Measurements from ENCODE around the gene HSD11B2. TPM values are rescaled to one million over a fixed set of nuclear protein-coding genes. Genes with fewer than 3 reads are reported as not detected.
A peak's percentile ranks its signal among the peaks of the same experiment; 100 is the strongest.

Gene HSD11B2
- total RNA-seq, 2 experiments from 2014 or later, result not detected

- Histone ChIP-seq H3K27ac (ENCODE audit: low read depth, low read length, poor library complexity, severe bottlenecking) (no peak overlapping the region), H3K79me2 (ENCODE audit: insufficient read depth, low read depth, low read length) (no peaks in the 10 kb centered on the region), H3K9me2 (ENCODE audit: insufficient read depth, low read length) (no peaks in the 10 kb centered on the region), H3K4me3 (ENCODE audit: low read depth, low read length, poor library complexity, severe bottlenecking) (no peak overlapping the region), H2AFZ (ENCODE audit: low read length) (no peak overlapping the region), H4K20me1 (ENCODE audit: insufficient read depth, low read length) (no peaks in the 10 kb centered on the region), H3K9me3 (ENCODE audit: low read length) (no peaks in the 10 kb centered on the region), H3K4me2 (ENCODE audit: low read length) (no peak overlapping the region), H3K4me1 (ENCODE audit: insufficient read depth, low read length, poor library complexity, severe bottlenecking) (no peaks in the 10 kb centered on the region), H3K36me3 (ENCODE audit: insufficient read depth, low read length) (no peaks in the 10 kb centered on the region)
- no TSS peak for BruUV-seq (replicated peaks)
- TF ChIP-seq EZH2phosphoT487 (IDR thresholded peaks at IDR 0.05; ENCODE audit: borderline replicate concordance, low read depth, low read length) (no peak), CTCF (conservative IDR thresholded peaks at IDR 0.05; ENCODE audit: low read length) (no peak)
- CTCF ChIA-PET (ENCODE audit: unreplicated experiment), result interaction anchor here (0.5 to 1.9 kb wide), 3 partner anchors 44 to 166 kb away, joined by 3 to 5 read pairs (median 4); no protein-coding TSS in a partner anchor
- POLR2A ChIA-PET, result no interaction called here
- intact Hi-C loops (cut with micrococcal nuclease; ENCODE audit: unreplicated experiment), result no loop called here
- no peak for DNase-seq (ENCODE audit: low spot score)
Observed at GRCh38 chr16:67426950-67427349, 4.0 kb upstream of the HSD11B2 start.

GRCh38 chr16:67428146-67428731, 2.7 kb upstream of the HSD11B2 start:
- TF ChIP-seq EZH2phosphoT487 (IDR thresholded peaks at IDR 0.05; ENCODE audit: borderline replicate concordance, low read depth, low read length) (no peak), CTCF (conservative IDR thresholded peaks at IDR 0.05; ENCODE audit: low read length) (peak; percentile 79)
- intact Hi-C loops (cut with micrococcal nuclease; ENCODE audit: unreplicated experiment), result loop anchor here (1.0 kb wide), 3 partner anchors 19 to 86 kb away; no protein-coding TSS in a partner anchor

GRCh38 chr16:67429053-67429798, 1.7 kb upstream of the HSD11B2 start:
- CTCF ChIA-PET (ENCODE audit: unreplicated experiment), result no interaction called here

More at GRCh38 chr16:67428146-67428731, 2.7 kb upstream of the HSD11B2 start:
- BruUV-seq (replicated peaks), result no TSS peak
- Histone ChIP-seq H3K36me3 (ENCODE audit: insufficient read depth, low read length) (no peaks in the 10 kb centered on the region), H3K9me2 (ENCODE audit: insufficient read depth, low read length) (no peaks in the 10 kb centered on the region), H2AFZ (ENCODE audit: low read length) (no peak overlapping the region), H3K79me2 (ENCODE audit: insufficient read depth, low read depth, low read length) (no peaks in the 10 kb centered on the region), H3K4me3 (ENCODE audit: low read depth, low read length, poor library complexity, severe bottlenecking) (no peak overlapping the region), H4K20me1 (ENCODE audit: insufficient read depth, low read length) (no peaks in the 10 kb centered on the region), H3K9me3 (ENCODE audit: low read length) (no peaks in the 10 kb centered on the region), H3K4me1 (ENCODE audit: insufficient read depth, low read length, poor library complexity, severe bottlenecking) (no peaks in the 10 kb centered on the region), H3K4me2 (ENCODE audit: low read length) (no peak overlapping the region), H3K27ac (ENCODE audit: low read depth, low read length, poor library complexity, severe bottlenecking) (no peak overlapping the region)
- DNase-seq (ENCODE audit: low spot score), result peak; percentile 70
- CTCF ChIA-PET (ENCODE audit: unreplicated experiment), result interaction anchor here (0.6 to 1.9 kb wide), 3 partner anchors 9 to 168 kb away, joined by 3 to 4 read pairs (median 4); no protein-coding TSS in a partner anchor
- POLR2A ChIA-PET, result no interaction called here

More at GRCh38 chr16:67429053-67429798, 1.7 kb upstream of the HSD11B2 start:
- no peaks in the 10 kb centered on the region for H3K9me3 ChIP-seq (ENCODE audit: low read length)
- POLR2A ChIA-PET, result no interaction called here
- intact Hi-C loops (cut with micrococcal nuclease; ENCODE audit: unreplicated experiment), result no loop called here
- no peaks in the 10 kb centered on the region for H3K36me3 ChIP-seq (ENCODE audit: insufficient read depth, low read length)
- TF ChIP-seq EZH2phosphoT487 (IDR thresholded peaks at IDR 0.05; ENCODE audit: borderline replicate concordance, low read depth, low read length) (no peak), CTCF (conservative IDR thresholded peaks at IDR 0.05; ENCODE audit: low read length) (no peak)
- no peak overlapping the region for H3K4me2 ChIP-seq (ENCODE audit: low read length)
- H3K4me3 ChIP-seq (ENCODE audit: low read depth, low read length, poor library complexity, severe bottlenecking), result no peak overlapping the region
- H3K79me2 ChIP-seq (ENCODE audit: insufficient read depth, low read depth, low read length), result no peaks in the 10 kb centered on the region
- no peaks in the 10 kb centered on the region for H4K20me1 ChIP-seq (ENCODE audit: insufficient read depth, low read length)
- BruUV-seq (replicated peaks), result no TSS peak
- DNase-seq (ENCODE audit: low spot score), result no peak
- no peak overlapping the region for H2AFZ ChIP-seq (ENCODE audit: low read length)
- H3K27ac ChIP-seq (ENCODE audit: low read depth, low read length, poor library complexity, severe bottlenecking), result no peak overlapping the region
- no peaks in the 10 kb centered on the region for H3K4me1 ChIP-seq (ENCODE audit: insufficient read depth, low read length, poor library complexity, severe bottlenecking)
- no peaks in the 10 kb centered on the region for H3K9me2 ChIP-seq (ENCODE audit: insufficient read depth, low read length)

All from OCI-LY7 (cell line).